Effector memory CD8-positive, alpha-beta T cell (primary cell): ENCODE measurements around the gene POU3F1.

ENCODE experiments used
- ATAC-seq: fragments of 150-1000 bp; cut with Tn5 transposase; replicated peaks from 2 replicates; pipeline ENCODE4 v1.10.0; 2021; ENCODE audit warnings: mild to moderate bottlenecking, moderate library complexity
- DNase-seq, 3 experiments: peaks; one replicate each; pipeline ENCODE4 v3.0.0; 2021
- H3K27ac Mint-ChIP-seq, 2 donors: one replicate each; pipeline ENCODE4 v1.8.0; 2022; ENCODE audit warnings: mild to moderate bottlenecking in 2 of 2, mixed read lengths in 2 of 2, moderate library complexity in 2 of 2
- H3K27me3 Mint-ChIP-seq, 2 donors: one replicate each; pipeline ENCODE4 v1.8.0; 2022; ENCODE audit warnings: mixed read lengths in 2 of 2
- H3K36me3 Mint-ChIP-seq: one replicate; pipeline ENCODE4 v1.8.0; 2022; ENCODE audit warnings: mild to moderate bottlenecking, moderate library complexity, mixed read lengths; ENCODE audit not compliant: insufficient read depth
- H3K4me1 Mint-ChIP-seq, 2 donors: one replicate each; pipeline ENCODE4 v1.8.0; 2022; ENCODE audit warnings: low read depth in 2 of 2, mixed read lengths in 2 of 2
- H3K4me3 Mint-ChIP-seq, 2 donors: one replicate each; pipeline ENCODE4 v1.8.0; 2022; ENCODE audit warnings: mild to moderate bottlenecking in 2 of 2, mixed read lengths in 2 of 2, moderate library complexity in 2 of 2
- H3K9me3 Mint-ChIP-seq, 2 donors: one replicate each; pipeline ENCODE4 v1.8.0; 2022; ENCODE audit warnings: mixed read lengths in 2 of 2

Gene POU3F1

DNA sequence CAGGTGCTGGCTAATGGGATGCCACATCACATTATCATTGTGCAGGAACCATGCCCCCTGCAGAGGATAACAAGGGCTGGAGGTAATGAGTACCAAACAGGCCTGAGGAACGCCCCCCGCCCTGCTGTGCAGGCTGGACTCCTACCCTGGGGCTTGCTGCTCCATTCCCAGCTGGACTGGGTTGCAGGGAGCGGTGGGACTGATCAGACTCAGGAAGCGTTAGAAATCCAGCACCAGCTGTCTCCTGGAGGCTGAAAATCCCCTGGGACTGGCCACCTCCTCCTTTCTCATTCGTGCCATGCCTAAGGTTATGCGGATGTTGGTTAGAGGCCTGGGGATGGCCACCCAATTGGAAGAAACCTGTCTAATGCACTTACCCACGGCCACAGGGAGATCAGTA lies 36.9 kb upstream of the POU3F1 start:
- Mint-ChIP-seq H3K27me3 (peaks cover 6 to 26% of the 10 kb centered on the region in 2 donors), H3K4me3 (no peak overlapping the region)

DNA sequence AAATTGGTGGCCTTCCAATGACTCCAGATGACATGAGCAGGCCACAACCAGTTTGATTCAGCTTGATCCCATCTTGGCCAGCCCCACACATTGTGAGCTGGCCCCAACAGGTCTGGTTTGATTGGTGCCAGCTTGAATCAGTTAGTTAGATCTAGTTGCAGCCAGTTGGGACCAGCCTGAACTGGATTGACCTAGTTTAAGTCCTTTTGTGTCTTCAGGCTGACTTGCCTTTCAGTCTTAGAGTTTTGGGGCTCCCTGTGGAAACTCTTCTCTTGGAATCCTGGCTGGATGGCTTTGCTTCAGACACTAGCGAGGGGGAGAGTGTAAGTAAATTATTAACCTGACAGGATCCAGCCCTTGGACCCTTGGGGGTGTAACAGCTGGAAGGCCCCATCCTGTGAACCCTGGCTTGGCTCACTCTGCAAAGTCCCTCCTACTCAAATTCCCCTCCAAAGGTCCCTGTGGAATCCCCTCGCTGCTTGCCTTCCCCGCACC lies 36.2 kb upstream of the POU3F1 start:
- no peak for DNase-seq
- H3K4me3 Mint-ChIP-seq = no peak overlapping the region
- no peaks in the 10 kb centered on the region for H3K4me1 Mint-ChIP-seq
- no peaks in the 10 kb centered on the region for H3K36me3 Mint-ChIP-seq
- H3K27me3 Mint-ChIP-seq = peaks cover 2 to 19% of the 10 kb centered on the region in 2 donors
- H3K9me3 Mint-ChIP-seq = no peaks in the 10 kb centered on the region
- ATAC-seq = no peak
- H3K27ac Mint-ChIP-seq = no peak overlapping the region

More for the DNA sequence above, 36.9 kb upstream of the POU3F1 start:
- ATAC-seq (no peak), DNase-seq (no peak)
- H3K9me3 Mint-ChIP-seq = no peaks in the 10 kb centered on the region
- H3K36me3 Mint-ChIP-seq = no peaks in the 10 kb centered on the region
- H3K27ac Mint-ChIP-seq = no peak overlapping the region
- H3K4me1 Mint-ChIP-seq = no peaks in the 10 kb centered on the region

DNA sequence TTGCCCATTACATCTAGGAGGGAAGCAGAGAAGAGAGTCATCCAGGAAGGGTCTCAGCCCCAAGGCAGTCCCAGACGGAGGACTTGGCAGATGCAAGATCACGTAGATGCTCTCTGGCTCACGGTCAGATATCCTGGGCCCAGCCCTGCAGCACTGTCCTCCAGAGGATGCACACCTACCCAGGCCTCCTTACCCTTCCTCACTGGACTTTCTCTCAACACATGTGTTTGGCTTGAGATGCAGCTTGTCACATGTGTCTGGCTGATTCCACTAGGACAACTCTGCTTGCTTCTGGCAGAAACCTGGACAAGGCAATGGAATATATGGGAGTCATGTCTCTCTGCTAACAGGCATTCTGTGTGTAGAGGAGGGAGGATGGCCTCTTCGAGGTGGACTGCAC lies 32.4 kb upstream of the POU3F1 start:
- DNase-seq = no peak
- H3K27me3 Mint-ChIP-seq = peaks cover 4 to 24% of the 10 kb centered on the region in 2 donors
- H3K36me3 Mint-ChIP-seq = no peaks in the 10 kb centered on the region
- ATAC-seq = no peak
- no peak overlapping the region for H3K4me3 Mint-ChIP-seq
- H3K9me3 Mint-ChIP-seq = no peaks in the 10 kb centered on the region
- no peaks in the 10 kb centered on the region for H3K4me1 Mint-ChIP-seq
- H3K27ac Mint-ChIP-seq = no peak overlapping the region

DNA sequence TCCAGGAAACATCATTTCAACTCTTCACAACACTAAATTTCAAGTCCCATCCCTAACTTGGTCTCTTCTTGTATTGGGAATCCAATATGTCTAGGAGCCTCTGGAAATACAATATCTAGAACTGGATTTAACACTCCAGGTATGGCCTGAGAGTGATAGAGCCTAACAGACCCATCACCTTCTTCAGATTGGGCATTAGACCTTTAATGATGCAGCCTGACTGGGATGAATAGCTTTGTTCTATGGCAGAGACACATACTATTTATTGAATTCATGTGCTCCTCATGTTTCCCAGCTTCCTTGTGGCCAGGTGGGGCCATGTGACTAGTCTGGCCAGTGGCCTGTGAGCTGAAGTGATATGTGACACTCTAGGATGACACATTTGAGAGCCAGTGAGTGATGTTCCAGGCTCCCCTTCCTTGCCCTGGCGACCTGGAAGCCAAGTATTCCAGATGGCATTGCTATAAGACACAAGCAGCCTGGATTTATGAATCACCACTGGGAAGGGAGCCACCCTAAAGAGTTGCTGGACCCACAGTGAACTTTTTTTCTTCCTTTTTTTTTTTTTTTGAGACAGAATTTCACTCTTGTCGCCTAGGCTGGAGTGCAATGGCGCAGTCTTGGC lies 31.0 kb upstream of the POU3F1 start:
- ATAC-seq (no peak), DNase-seq (no peak)
- H3K27ac Mint-ChIP-seq = no peak overlapping the region
- no peak overlapping the region for H3K4me3 Mint-ChIP-seq
- H3K36me3 Mint-ChIP-seq = no peaks in the 10 kb centered on the region
- H3K9me3 Mint-ChIP-seq = no peaks in the 10 kb centered on the region
- H3K27me3 Mint-ChIP-seq = peaks cover 14 to 38% of the 10 kb centered on the region in 2 donors
- H3K4me1 Mint-ChIP-seq = peaks cover 0 to 2% of the 10 kb centered on the region in 2 donors

DNA sequence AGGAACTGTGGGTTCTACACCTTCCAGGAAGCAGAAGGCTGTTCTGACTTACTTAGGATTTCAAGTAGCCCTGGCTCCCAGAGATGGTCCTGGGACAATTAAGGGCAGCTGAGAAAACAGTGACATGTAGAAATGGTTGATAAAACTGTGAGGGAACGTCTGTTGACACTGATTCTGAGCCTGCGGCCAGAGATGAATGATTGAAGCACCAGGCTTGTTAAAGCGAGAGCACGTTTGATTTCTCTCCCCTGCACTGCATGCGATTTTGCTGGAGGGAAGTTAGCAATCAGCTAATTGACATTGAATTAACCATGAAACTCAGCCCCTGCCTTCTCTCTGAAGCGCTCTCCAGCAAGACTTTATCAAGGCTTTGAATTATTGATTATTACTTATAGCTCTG lies 29.9 kb upstream of the POU3F1 start:
- Mint-ChIP-seq H3K9me3 (no peaks in the 10 kb centered on the region), H3K27me3 (peaks cover 24 to 49% of the 10 kb centered on the region in 2 donors), H3K36me3 (no peaks in the 10 kb centered on the region), H3K4me1 (peaks cover 0 to 3% of the 10 kb centered on the region in 2 donors), H3K27ac (no peak overlapping the region), H3K4me3 (no peak overlapping the region)
- DNase-seq = no peak
- no peak for ATAC-seq

DNA sequence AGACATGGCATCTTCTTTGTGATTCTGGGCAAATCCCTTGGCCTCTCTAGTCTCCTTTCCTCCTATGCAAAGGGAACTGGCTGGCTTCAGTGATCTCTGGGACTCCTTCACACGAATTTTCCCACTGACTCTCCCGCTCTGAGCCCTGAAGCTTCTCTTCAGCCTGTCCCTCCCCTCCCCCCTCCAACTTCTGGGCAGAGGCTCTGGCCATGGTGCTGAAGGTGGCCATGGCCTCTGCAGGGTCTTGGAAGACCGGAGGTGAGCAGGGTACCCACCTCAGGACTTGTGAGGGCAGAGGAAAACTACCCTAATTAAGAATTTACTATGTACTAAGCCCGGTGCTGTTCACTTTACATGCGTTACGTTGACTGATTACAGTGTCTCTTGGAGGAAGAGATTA lies 29.4 kb upstream of the POU3F1 start:
- Mint-ChIP-seq H3K36me3 (no peaks in the 10 kb centered on the region), H3K4me1 (peaks cover 0 to 3% of the 10 kb centered on the region in 2 donors), H3K27me3 (peaks cover 29 to 54% of the 10 kb centered on the region in 2 donors), H3K27ac (no peak overlapping the region), H3K9me3 (no peaks in the 10 kb centered on the region), H3K4me3 (no peak overlapping the region)
- ATAC-seq = no peak
- DNase-seq = no peak

DNA sequence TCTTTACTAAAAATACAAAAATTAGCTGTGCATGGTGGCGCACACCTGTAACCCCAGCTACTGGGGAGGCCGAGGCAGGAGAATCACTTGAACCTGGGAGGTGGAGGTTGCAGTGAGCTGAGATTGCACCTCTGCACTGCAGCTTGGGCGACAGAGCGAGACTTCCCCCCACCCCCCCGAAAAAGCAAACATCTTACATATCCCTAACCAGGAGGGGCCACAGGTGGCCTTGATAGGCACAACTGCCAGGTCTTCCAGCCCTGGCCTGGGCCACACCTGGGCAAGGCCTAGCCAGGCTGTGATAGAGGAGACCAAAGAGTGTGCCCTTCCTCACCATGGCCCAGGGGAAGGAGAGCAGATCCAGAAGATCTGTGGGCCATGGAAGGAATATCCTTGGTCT lies 28.6 kb upstream of the POU3F1 start:
- Mint-ChIP-seq H3K36me3 (no peaks in the 10 kb centered on the region), H3K27ac (no peak overlapping the region), H3K4me3 (no peak overlapping the region), H3K4me1 (peaks cover 0 to 3% of the 10 kb centered on the region in 2 donors), H3K27me3 (peaks cover 37 to 62% of the 10 kb centered on the region in 2 donors), H3K9me3 (no peaks in the 10 kb centered on the region)
- ATAC-seq (no peak), DNase-seq (no peak)

DNA sequence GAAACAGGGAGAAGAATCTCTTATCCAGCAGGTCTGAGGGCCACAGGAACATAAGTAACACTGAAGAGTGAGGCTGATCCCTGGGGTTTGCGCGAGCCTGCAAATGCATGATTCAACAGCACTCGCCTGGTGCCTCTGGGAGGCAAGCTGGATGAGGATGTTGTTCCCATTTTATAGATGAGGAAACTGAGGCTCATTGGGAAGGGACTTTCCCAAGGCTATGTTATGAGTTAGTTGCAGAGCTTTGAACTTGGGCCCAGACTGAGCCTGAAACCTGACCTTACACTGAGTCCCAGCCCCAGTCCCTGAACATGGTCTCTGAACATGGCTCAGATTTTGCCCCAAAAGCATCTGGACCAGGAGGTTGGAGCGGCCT lies 27.7 kb upstream of the POU3F1 start:
- H3K9me3 Mint-ChIP-seq = no peaks in the 10 kb centered on the region
- DNase-seq = no peak
- ATAC-seq = no peak

DNA sequence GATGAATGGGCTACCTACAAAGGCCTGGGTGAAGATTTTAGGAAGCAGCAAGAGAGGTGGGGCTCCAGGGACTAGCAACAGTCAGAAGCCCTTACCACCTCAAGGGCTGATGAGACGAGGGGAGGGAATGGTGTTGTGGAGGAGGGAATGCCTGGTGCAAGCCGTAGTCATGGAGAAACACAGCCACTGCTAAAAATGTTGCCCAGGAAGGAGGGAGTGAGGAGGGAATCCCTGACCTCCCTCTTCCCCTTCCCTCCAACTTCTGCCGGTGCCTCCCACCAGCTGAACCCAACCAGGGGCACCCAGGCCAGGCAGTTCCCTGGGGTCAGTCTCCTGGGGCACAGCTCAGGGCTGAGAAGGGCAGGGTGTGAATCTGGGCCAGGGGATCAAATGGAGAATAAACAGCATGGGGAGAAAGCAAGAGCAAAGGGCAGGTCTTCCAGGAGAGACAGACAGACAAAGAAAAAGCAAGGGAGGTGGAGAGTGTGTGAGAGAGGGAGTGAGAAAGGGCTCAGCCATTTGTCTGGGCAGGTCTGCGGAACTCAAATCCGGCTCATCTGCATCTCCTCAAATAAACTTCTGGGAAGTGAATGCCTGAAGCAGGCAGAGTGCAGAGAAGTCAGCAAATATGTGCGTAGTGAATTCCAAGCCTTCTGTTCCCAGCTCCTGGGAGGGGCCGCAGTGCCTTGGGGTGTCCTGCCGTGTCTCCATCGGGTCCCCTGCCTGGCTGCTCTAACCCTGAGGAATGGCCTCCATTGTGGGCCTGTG lies 27.1 kb upstream of the POU3F1 start:
- no peak overlapping the region for H3K27ac Mint-ChIP-seq
- no peaks in the 10 kb centered on the region for H3K9me3 Mint-ChIP-seq
- no peak for ATAC-seq
- DNase-seq = no peak
- H3K27me3 Mint-ChIP-seq = peaks cover 39 to 77% of the 10 kb centered on the region in 2 donors
- peaks cover 0 to 3% of the 10 kb centered on the region in 2 donors for H3K4me1 Mint-ChIP-seq
- H3K4me3 Mint-ChIP-seq = no peak overlapping the region
- no peaks in the 10 kb centered on the region for H3K36me3 Mint-ChIP-seq

More for the DNA sequence above, 27.7 kb upstream of the POU3F1 start:
- peaks cover 39 to 71% of the 10 kb centered on the region in 2 donors for H3K27me3 Mint-ChIP-seq
- H3K4me3 Mint-ChIP-seq = no peak overlapping the region
- no peaks in the 10 kb centered on the region for H3K36me3 Mint-ChIP-seq
- no peak overlapping the region for H3K27ac Mint-ChIP-seq
- H3K4me1 Mint-ChIP-seq = peaks cover 0 to 3% of the 10 kb centered on the region in 2 donors

DNA sequence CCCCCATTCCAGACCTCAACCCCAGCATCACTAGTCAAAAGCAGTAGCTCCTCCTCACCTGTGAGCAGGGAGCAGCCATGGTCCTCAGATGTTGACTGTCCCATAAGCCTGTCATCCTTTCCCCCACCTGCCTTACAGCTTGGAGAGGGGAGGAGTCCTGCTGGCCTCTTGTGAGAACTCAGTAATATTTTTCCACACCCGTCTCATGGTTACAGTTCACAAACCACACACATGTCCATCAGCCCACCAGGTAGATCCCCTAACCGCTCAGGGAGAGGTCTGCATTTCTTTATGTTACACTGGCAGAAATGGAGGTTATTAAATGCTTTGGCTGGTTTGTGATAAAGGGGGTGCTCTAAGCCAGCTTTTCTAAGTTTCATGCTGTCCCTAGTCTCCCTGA lies 26.3 kb upstream of the POU3F1 start:
- Mint-ChIP-seq H3K4me1 (peaks cover 0 to 3% of the 10 kb centered on the region in 2 donors), H3K27ac (no peak overlapping the region), H3K4me3 (no peak overlapping the region), H3K9me3 (no peaks in the 10 kb centered on the region), H3K36me3 (no peaks in the 10 kb centered on the region), H3K27me3 (peaks cover 41 to 85% of the 10 kb centered on the region in 2 donors)
- ATAC-seq (no peak), DNase-seq (no peak)

DNA sequence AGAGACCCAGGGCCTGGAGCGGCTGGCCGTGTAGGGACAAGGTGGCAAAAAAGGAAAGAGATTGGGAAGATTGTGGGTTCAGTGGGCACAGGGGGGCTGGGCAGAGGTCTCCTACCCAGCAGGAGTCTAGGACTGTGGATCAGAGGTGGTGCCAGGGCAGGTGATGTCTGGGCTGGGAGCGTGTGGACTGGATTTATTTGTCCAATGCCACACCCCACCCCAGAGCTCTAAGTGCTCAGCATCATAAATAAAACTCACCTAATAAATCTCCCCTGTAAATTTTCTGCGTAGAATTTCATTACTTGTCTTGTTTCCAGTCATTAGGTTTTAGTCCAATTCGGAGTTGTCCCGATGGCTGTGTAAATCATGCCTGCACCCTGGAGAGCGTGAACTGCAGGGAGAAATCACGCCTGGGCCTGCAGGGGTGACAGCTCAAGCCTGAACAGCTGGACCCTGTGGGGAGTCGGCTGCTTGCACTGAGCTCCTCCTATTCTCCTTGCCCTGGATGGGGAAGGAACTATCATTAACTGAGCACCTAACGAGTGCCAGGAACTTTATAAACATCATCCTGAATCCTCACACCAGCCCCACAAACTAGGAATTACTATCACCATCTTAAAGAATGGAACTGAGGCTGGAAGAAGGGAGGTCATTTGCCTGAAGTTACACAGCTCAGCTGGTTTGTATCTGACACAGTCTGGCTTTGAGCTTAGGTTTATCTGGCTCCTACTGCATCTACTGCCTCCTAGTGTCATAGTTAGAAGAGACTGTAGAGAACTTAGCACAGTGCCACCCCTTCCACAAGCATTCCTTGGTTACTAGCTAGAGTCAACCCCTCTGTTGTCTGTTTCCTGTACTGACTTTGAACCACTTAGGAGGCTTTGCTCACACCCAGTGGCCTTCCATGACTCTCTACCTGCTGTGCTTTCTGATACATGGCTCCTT lies 25.0 kb upstream of the POU3F1 start:
- peak; percentile 59 for ATAC-seq

DNA sequence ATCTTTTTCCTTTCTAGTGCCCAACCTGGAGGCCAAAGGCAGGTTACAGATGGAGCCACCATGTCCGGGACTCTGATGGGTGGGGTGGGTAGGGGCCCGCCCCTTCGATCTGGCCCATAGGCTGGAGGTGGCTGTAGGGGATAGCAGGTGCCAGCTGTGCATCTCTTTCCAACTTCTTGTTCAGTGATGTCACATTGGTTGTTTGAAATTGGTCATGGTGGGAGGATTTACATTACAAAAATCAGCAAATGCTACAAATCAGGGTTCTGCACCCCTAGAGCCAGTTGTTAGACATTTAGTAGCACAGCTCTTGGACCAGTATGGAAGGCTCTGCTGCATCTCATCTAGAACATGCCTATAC lies 22.4 kb upstream of the POU3F1 start:
- ATAC-seq = no peak
- Mint-ChIP-seq H3K4me1 (peaks cover 0 to 3% of the 10 kb centered on the region in 2 donors), H3K4me3 (no peak overlapping the region), H3K27me3 (peaks cover 42 to 71% of the 10 kb centered on the region in 2 donors), H3K36me3 (no peaks in the 10 kb centered on the region), H3K9me3 (no peaks in the 10 kb centered on the region), H3K27ac (no peak overlapping the region)
- no peak for DNase-seq

More for the DNA sequence above, 25.0 kb upstream of the POU3F1 start:
- DNase-seq = no peak
- H3K9me3 Mint-ChIP-seq = no peaks in the 10 kb centered on the region
- no peak overlapping the region for H3K27ac Mint-ChIP-seq
- H3K27me3 Mint-ChIP-seq = peaks cover 46 to 95% of the 10 kb centered on the region in 2 donors
- no peaks in the 10 kb centered on the region for H3K36me3 Mint-ChIP-seq
- peaks cover 0 to 3% of the 10 kb centered on the region in 2 donors for H3K4me1 Mint-ChIP-seq
- H3K4me3 Mint-ChIP-seq = no peak overlapping the region

DNA sequence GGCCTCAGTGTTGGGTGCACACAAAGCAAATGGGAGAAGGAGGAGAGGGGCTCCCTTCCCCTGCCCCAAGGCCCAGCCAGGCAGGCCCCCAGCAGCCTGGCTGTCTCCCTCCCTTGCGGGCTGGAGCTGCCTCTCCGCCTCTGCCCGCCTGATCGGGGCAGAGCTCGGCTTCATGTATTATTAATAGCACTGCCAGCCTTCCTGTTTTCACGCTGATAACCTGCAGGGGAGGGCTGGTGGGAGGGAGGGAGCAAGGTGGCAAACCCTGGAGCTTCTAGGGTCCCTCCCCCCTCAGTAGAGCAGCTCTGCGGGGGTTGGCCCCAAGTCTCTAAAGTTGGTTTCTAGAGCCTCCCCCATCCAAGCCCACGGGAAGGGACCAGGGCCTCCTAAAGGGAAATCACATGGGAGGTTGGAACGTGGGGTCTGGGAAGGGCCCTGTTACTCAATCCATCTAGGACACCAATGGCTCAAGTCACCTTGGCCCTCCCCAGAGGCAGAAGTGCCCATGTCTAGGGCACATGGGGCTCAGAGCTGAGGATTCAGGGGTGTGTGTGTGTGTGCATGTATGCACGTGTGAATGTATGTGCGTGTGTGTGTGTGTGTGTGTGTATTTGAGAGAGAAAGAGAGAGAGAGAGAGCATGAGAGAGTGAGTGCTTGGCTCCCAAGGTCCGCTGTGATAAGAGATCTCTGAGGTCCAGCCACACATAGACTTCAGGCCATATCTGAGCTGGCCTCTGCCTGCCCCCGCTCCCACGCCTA lies 21.8 kb upstream of the POU3F1 start:
- no peak for ATAC-seq
- Mint-ChIP-seq H3K4me3 (no peak overlapping the region), H3K27ac (no peak overlapping the region), H3K9me3 (no peaks in the 10 kb centered on the region), H3K4me1 (peaks cover 0 to 3% of the 10 kb centered on the region in 2 donors), H3K36me3 (no peaks in the 10 kb centered on the region), H3K27me3 (peaks cover 39 to 65% of the 10 kb centered on the region in 2 donors)
- DNase-seq = no peak
